Measurements from ENCODE around the gene TANGO2. TPM values are rescaled to one million over a fixed set of nuclear protein-coding genes. Genes with fewer than 3 reads are reported as not detected.

Gene TANGO2
- total and polyA plus RNA-seq, 9 of the 15 experiments (the other 6 are each of a cell fraction or from before 2014, with no cell fraction given) = 15.5 to 94.9 (median 70.1) TPM

DNA sequence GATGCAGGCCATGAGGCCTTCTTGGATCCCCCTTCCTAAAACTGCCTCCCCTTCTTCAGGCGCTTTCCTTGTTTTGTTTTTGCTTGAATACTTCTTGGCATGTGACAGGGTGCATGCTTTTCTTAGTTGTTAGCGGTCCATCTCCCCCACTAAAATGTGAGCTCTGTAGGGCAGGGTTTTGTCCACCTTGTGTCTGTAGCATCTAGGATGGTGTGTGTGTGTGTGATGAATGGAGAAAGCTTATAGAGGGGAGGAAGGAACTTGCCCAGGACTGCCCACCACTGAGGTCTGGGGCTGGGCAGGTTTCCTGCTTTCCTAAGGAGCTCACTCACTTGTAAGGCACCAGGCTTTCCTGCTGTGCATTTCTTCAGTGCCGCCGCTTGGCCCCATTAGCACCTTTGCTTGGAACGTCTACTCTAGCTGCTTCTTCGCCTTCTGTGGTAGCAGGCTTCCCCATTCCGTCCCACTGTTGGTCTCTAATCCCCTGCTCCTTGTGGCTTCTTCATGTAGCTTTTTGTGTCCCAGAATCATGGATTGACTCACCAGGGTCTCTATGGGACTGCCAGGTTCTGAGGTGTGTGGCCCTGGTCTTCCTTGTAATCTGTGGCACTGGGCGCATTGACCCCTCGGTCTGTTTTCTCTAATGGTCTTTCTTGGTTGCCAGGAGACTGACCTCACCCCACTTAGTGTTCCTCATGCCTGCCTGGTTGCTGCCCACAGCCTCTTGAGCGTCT is 62.4 kb downstream of the TANGO2 start (continued):
- TF ChIP-seq, protein P1, sequence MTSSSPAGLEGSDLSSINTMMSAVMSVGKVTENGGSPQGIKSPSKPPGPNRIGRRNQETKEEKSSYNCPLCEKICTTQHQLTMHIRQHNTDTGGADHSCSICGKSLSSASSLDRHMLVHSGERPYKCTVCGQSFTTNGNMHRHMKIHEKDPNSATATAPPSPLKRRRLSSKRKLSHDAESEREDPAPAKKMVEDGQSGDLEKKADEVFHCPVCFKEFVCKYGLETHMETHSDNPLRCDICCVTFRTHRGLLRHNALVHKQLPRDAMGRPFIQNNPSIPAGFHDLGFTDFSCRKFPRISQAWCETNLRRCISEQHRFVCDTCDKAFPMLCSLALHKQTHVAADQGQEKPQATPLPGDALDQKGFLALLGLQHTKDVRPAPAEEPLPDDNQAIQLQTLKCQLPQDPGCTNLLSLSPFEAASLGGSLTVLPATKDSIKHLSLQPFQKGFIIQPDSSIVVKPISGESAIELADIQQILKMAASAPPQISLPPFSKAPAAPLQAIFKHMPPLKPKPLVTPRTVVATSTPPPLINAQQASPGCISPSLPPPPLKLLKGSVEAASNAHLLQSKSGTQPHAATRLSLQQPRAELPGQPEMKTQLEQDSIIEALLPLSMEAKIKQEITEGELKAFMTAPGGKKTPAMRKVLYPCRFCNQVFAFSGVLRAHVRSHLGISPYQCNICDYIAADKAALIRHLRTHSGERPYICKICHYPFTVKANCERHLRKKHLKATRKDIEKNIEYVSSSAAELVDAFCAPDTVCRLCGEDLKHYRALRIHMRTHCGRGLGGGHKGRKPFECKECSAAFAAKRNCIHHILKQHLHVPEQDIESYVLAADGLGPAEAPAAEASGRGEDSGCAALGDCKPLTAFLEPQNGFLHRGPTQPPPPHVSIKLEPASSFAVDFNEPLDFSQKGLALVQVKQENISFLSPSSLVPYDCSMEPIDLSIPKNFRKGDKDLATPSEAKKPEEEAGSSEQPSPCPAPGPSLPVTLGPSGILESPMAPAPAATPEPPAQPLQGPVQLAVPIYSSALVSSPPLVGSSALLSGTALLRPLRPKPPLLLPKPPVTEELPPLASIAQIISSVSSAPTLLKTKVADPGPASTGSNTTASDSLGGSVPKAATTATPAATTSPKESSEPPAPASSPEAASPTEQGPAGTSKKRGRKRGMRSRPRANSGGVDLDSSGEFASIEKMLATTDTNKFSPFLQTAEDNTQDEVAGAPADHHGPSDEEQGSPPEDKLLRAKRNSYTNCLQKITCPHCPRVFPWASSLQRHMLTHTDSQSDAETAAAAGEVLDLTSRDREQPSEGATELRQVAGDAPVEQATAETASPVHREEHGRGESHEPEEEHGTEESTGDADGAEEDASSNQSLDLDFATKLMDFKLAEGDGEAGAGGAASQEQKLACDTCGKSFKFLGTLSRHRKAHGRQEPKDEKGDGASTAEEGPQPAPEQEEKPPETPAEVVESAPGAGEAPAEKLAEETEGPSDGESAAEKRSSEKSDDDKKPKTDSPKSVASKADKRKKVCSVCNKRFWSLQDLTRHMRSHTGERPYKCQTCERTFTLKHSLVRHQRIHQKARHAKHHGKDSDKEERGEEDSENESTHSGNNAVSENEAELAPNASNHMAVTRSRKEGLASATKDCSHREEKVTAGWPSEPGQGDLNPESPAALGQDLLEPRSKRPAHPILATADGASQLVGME (CRISPR knock-in tag; IDR thresholded peaks at IDR 0.05) = 0 out of 2 replicates have a peak, but pooled peaks have one; percentile 17
- TF ChIP-seq CCAR2 (IDR thresholded peaks at IDR 0.05; ENCODE audit: low read depth, low read length) (0 out of 2 replicates have a peak, but pooled peaks have one; percentile 63), HDAC2 (IDR thresholded peaks at IDR 0.05) (no peak), MTA2 (IDR thresholded peaks at IDR 0.05; ENCODE audit: low read depth) (no peak), RNF2 (IDR thresholded peaks at IDR 0.05) (no peak), ZFP1 (CRISPR knock-in tag; IDR thresholded peaks at IDR 0.05) (no peak), BCOR (IDR thresholded peaks at IDR 0.05) (no peak), TCFL5 (CRISPR knock-in tag; conservative IDR thresholded peaks at IDR 0.05) (no peak), HDAC6 (IDR thresholded peaks at IDR 0.05; ENCODE audit: low read depth, low read length) (no peak), NUFIP1 (IDR thresholded peaks at IDR 0.05; ENCODE audit: partially characterized antibody) (no peak), NR1H2 (CRISPR knock-in tag; IDR thresholded peaks at IDR 0.05) (no peak), E2F3 (CRISPR knock-in tag; IDR thresholded peaks at IDR 0.05) (0 out of 2 replicates have a peak, but pooled peaks have one; percentile 67), NFXL1 (CRISPR knock-in tag; IDR thresholded peaks at IDR 0.05) (no peak), CSDE1 (IDR thresholded peaks at IDR 0.05) (no peak), TAF1 (IDR thresholded peaks at IDR 0.05; ENCODE audit: control insufficient read depth, extremely low read depth, insufficient read depth, low read length, severe bottlenecking) (no peak), FIP1L1 (IDR thresholded peaks at IDR 0.05; ENCODE audit: low read depth, low read length, poor library complexity, severe bottlenecking) (no peak), ZKSCAN8 (CRISPR knock-in tag; IDR thresholded peaks at IDR 0.05) (no peak)
- TF ChIP-seq, protein P2, sequence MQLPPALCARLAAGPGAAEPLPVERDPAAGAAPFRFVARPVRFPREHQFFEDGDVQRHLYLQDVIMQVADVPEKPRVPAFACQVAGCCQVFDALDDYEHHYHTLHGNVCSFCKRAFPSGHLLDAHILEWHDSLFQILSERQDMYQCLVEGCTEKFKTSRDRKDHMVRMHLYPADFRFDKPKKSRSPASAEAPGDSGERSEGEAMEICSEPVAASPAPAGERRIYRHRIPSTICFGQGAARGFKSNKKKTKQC (CRISPR knock-in tag; IDR thresholded peaks at IDR 0.05) = no peak
- TF ChIP-seq, protein P3, sequence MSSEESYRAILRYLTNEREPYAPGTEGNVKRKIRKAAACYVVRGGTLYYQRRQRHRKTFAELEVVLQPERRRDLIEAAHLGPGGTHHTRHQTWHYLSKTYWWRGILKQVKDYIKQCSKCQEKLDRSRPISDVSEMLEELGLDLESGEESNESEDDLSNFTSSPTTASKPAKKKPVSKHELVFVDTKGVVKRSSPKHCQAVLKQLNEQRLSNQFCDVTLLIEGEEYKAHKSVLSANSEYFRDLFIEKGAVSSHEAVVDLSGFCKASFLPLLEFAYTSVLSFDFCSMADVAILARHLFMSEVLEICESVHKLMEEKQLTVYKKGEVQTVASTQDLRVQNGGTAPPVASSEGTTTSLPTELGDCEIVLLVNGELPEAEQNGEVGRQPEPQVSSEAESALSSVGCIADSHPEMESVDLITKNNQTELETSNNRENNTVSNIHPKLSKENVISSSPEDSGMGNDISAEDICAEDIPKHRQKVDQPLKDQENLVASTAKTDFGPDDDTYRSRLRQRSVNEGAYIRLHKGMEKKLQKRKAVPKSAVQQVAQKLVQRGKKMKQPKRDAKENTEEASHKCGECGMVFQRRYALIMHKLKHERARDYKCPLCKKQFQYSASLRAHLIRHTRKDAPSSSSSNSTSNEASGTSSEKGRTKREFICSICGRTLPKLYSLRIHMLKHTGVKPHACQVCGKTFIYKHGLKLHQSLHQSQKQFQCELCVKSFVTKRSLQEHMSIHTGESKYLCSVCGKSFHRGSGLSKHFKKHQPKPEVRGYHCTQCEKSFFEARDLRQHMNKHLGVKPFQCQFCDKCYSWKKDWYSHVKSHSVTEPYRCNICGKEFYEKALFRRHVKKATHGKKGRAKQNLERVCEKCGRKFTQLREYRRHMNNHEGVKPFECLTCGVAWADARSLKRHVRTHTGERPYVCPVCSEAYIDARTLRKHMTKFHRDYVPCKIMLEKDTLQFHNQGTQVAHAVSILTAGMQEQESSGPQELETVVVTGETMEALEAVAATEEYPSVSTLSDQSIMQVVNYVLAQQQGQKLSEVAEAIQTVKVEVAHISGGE (CRISPR knock-in tag; IDR thresholded peaks at IDR 0.05) = peak in 1 of 3 experiments; percentile 10; a peak in 1 of 6 replicates

Measured in K562 (cell line).